GM18499 (cell line): ENCODE measurements around the gene PDE11A.
"Not testable (repeated sequence)": the region's sequence is repeated elsewhere in the genome, so short reads cannot be mapped to it uniquely, and the experiment has no call there.

Experiments
- ATAC-seq: cut with Tn5 transposase; IDR thresholded peaks from one replicate; pipeline ENCODE4 v1.9.1; 2021; ENCODE audit warnings: moderate number of reproducible peaks; ENCODE audit not compliant: insufficient read depth, unreplicated experiment

The PDE11A gene

GRCh38 chr2:178016612-178017011 is 56.0 kb downstream of the PDE11A start:
- ATAC-seq: no peak

GRCh38 chr2:178012639-178013038 is 59.9 kb downstream of the PDE11A start:
- ATAC-seq: no peak

GRCh38 chr2:178009813-178010212 is 62.8 kb downstream of the PDE11A start:
- ATAC-seq: no peak

GRCh38 chr2:178008636-178009289 is 63.8 kb downstream of the PDE11A start:
- no peak for ATAC-seq

GRCh38 chr2:178006710-178007109 is 65.9 kb downstream of the PDE11A start:
- ATAC-seq: no peak

GRCh38 chr2:178005756-178006155 is 66.8 kb downstream of the PDE11A start:
- ATAC-seq: no peak

- no peak for ATAC-seq
These were observed 70.5 kb downstream of the PDE11A start for GRCh38 chr2:178002038-178002437.

- no peak for ATAC-seq
These were observed 73.6 kb downstream of the PDE11A start for GRCh38 chr2:177998996-177999395.

- ATAC-seq: no peak
These were observed 74.6 kb downstream of the PDE11A start for GRCh38 chr2:177998006-177998405.

- no peak for ATAC-seq
These were observed 79.6 kb downstream of the PDE11A start for GRCh38 chr2:177992992-177993391.

GRCh38 chr2:177989029-177989885 is 83.3 kb downstream of the PDE11A start:
- ATAC-seq: no peak

- ATAC-seq: no peak
These were observed 87.8 kb downstream of the PDE11A start for GRCh38 chr2:177984749-177985148.

- ATAC-seq: peak; percentile 73
These were observed 89.3 kb downstream of the PDE11A start for GRCh38 chr2:177983183-177983788.

GRCh38 chr2:177972782-177973181 is 99.8 kb downstream of the PDE11A start:
- ATAC-seq: no peak

- ATAC-seq: no peak
These were observed 100.5 kb downstream of the PDE11A start for GRCh38 chr2:177972123-177972522.

GRCh38 chr2:177970670-177971454 is 101.7 kb downstream of the PDE11A start:
- no peak for ATAC-seq

- no peak for ATAC-seq
These were observed 107.7 kb downstream of the PDE11A start for GRCh38 chr2:177964892-177965291.

GRCh38 chr2:177952151-177952550 is 120.4 kb downstream of the PDE11A start:
- no peak for ATAC-seq

GRCh38 chr2:177947598-177947997 is 125.0 kb downstream of the PDE11A start:
- not testable (repeated sequence) for ATAC-seq

GRCh38 chr2:177944530-177944929 is 128.0 kb downstream of the PDE11A start:
- ATAC-seq: not testable (repeated sequence)
